ENCODE measurements around the gene HOXD10. TPM values are rescaled to one million over a fixed set of nuclear protein-coding genes. Genes with fewer than 3 reads are reported as not detected.

HOXD10 gene
- total RNA-seq, 1 donor from 2014 or later = not detected

- ChIA-PET POLR2A (interaction anchor here (0.6 kb wide), 1 partner anchor 1160 kb away, joined by 8 read pairs; no protein-coding TSS in a partner anchor), CTCF (no interaction called here)
- Mint-ChIP-seq H3K9me3 (no peaks in the 10 kb centered on the region), H3K27ac (no peak overlapping the region), H3K4me1 (peaks cover 3% of the 10 kb centered on the region), H3K36me3 (ENCODE audit: low read depth) (no peaks in the 10 kb centered on the region), H3K4me3 (no peak overlapping the region), H3K27me3 (peaks cover 68% of the 10 kb centered on the region)
- ATAC-seq (ENCODE audit: low read depth) (no peak), DNase-seq (no peak)
- intact Hi-C loops (cut with micrococcal nuclease) = no loop called here
- TF ChIP-seq, protein P1, sequence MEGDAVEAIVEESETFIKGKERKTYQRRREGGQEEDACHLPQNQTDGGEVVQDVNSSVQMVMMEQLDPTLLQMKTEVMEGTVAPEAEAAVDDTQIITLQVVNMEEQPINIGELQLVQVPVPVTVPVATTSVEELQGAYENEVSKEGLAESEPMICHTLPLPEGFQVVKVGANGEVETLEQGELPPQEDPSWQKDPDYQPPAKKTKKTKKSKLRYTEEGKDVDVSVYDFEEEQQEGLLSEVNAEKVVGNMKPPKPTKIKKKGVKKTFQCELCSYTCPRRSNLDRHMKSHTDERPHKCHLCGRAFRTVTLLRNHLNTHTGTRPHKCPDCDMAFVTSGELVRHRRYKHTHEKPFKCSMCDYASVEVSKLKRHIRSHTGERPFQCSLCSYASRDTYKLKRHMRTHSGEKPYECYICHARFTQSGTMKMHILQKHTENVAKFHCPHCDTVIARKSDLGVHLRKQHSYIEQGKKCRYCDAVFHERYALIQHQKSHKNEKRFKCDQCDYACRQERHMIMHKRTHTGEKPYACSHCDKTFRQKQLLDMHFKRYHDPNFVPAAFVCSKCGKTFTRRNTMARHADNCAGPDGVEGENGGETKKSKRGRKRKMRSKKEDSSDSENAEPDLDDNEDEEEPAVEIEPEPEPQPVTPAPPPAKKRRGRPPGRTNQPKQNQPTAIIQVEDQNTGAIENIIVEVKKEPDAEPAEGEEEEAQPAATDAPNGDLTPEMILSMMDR (IDR thresholded peaks at IDR 0.05) = no peak
Observed at GRCh38 chr2:176117162-176117822, 714 bp downstream of the HOXD10 start.

DNA sequence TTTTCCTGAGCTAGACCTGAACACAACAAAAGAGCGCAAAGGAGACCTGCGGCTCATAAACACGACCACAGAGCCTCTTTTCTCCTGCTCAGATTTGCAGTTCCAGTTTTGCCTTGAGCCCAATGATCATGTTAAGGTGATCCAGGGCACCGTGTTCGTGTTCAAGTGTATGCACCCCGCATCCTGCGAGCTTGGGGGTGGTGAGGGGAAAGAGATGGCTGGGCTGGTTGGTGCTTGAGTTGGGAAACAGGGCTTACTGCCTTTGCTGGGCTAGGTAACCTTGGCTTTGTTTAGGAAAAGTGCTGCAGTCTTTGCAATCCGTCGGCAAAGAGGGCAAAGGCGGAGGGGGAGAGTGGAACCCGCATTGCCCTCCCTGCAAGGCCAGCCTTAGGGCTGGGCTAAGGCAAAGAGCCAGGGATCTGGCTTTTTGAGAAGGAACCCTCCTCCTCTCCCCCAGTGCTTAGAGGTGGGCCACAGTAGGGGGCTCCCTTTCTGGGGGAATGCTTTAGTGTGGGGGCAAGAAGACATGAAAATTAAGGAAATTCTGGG, 1.3 kb downstream of the HOXD10 start:
- Mint-ChIP-seq H3K27ac (no peak overlapping the region), H3K36me3 (ENCODE audit: low read depth) (no peaks in the 10 kb centered on the region), H3K9me3 (no peaks in the 10 kb centered on the region), H3K27me3 (peaks cover 64% of the 10 kb centered on the region), H3K4me3 (no peak overlapping the region), H3K4me1 (peaks cover 5% of the 10 kb centered on the region)
- intact Hi-C loops (cut with micrococcal nuclease) = no loop called here
- TF ChIP-seq, protein P1 (IDR thresholded peaks at IDR 0.05) = no peak
- ChIA-PET CTCF (interaction anchor here (0.6 kb wide), 1 partner anchor 9 kb away, joined by 3 read pairs; no protein-coding TSS in a partner anchor), POLR2A (interaction anchor here (0.6 kb wide), 1 partner anchor 1159 kb away, joined by 8 read pairs; no protein-coding TSS in a partner anchor)
- ATAC-seq (ENCODE audit: low read depth) (no peak), DNase-seq (no peak)

DNA sequence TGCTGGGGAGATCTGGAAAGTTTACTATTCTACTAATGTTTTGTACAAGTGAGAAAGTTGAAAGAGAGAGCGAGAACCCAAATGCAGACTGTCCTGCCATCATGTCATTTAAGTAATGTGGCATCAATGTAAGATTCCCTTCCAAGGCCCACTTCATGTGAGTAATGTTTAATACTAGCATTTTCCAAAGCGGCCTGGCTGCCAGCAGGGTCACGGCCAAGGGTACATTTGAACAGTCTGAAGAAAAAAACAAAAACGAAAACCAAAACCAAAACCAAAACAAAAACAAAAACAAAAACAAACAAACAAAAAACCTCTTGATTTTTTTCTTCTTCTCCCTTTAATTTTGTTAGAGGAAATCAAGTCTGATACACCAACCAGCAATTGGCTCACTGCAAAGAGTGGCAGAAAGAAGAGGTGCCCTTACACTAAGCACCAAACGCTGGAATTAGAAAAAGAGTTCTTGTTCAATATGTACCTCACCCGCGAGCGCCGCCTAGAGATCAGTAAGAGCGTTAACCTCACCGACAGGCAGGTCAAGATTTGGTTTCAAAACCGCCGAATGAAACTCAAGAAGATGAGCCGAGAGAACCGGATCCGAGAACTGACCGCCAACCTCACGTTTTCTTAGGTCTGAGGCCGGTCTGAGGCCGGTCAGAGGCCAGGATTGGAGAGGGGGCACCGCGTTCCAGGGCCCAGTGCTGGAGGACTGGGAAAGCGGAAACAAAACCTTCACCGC, 2.2 kb downstream of the HOXD10 start:
- intact Hi-C loops (cut with micrococcal nuclease) = no loop called here
- POLR2A ChIA-PET = no interaction called here
- Mint-ChIP-seq H3K9me3 (no peaks in the 10 kb centered on the region), H3K27me3 (peaks cover 61% of the 10 kb centered on the region), H3K36me3 (ENCODE audit: low read depth) (no peaks in the 10 kb centered on the region), H3K4me1 (peaks cover 8% of the 10 kb centered on the region), H3K27ac (no peak overlapping the region), H3K4me3 (no peak overlapping the region)
- no peak for DNase-seq
- TF ChIP-seq, protein P1 (IDR thresholded peaks at IDR 0.05) = no peak
- no peak for ATAC-seq (ENCODE audit: low read depth)
- CTCF ChIA-PET = interaction anchor here (0.6 kb wide), 1 partner anchor 8 kb away, joined by 3 read pairs; no protein-coding TSS in a partner anchor

DNA sequence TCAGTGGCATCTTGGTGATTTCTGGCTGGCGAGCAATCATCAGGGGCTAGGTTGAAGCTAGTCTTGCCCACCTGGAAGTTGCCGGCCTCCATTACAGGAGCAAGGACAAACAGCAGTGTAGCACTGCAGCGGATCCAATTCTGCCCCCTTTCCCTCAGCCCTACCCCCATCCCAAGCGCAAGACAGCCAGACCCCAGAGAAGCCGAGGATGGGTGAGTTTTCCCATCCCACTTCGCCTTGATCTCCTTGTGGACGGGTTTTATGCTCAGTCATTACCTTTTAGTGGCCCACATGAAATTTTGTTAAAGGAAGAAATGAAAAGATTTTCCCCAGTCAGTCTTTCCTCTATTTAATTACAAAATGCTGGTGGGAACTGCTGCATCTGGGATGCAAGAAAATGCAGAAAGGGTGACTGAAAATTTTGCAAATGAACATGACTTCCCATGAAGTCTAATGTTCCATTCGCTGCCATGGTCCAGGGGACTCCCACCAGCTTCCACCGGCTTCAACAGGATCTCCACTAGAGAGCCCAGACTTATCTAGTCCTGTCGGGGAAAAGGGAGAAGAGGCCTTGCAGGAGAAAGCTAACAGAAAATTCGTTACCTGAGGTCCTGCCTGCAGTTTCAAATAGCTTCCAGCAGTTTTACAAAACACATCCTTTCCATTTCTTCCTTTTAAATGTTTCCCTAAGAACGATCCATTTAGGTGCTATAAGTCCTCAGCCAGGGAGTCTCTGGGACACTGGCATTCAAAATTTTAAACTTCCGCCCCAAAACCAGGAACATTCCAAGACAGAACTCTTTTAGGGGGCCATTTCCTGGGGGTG, 4.0 kb downstream of the HOXD10 start:
- peaks cover 10% of the 10 kb centered on the region for H3K4me1 Mint-ChIP-seq
- ChIA-PET POLR2A (no interaction called here), CTCF (no interaction called here)
- H3K9me3 Mint-ChIP-seq = no peaks in the 10 kb centered on the region
- H3K27me3 Mint-ChIP-seq = peaks cover 67% of the 10 kb centered on the region
- H3K4me3 Mint-ChIP-seq = no peak overlapping the region
- no peak overlapping the region for H3K27ac Mint-ChIP-seq
- intact Hi-C loops (cut with micrococcal nuclease) = no loop called here
- TF ChIP-seq, protein P1 (IDR thresholded peaks at IDR 0.05) = no peak
- no peaks in the 10 kb centered on the region for H3K36me3 Mint-ChIP-seq (ENCODE audit: low read depth)
- no peak for DNase-seq
- no peak for ATAC-seq (ENCODE audit: low read depth)
